H9 (cell line): ENCODE data around the gene AGBL3. TPM values are rescaled to one million over a fixed set of nuclear protein-coding genes. Genes with fewer than 3 reads are reported as not detected.

ENCODE experiments used
- DNase-seq: peaks from one replicate; pipeline ENCODE4 v3.0.0-alpha.2; 2017
- H2AFZ ChIP-seq: one replicate; pipeline ENCODE4 v1.6.1; 2013; ENCODE audit warnings: mild to moderate bottlenecking, low read length, control low read depth, moderate library complexity
- H2AK5ac ChIP-seq: 2 replicates; pipeline ENCODE4 v1.6.1; 2013; ENCODE audit warnings: low read length, control low read depth, mixed read lengths; ENCODE audit not compliant: insufficient read length
- H2BK120ac ChIP-seq: one replicate; pipeline ENCODE4 v1.6.1; 2013; ENCODE audit warnings: low read depth, mild to moderate bottlenecking, low read length, control low read depth, inconsistent platforms; ENCODE audit not compliant: poor library complexity, severe bottlenecking
- H2BK12ac ChIP-seq: 2 replicates; pipeline ENCODE4 v1.6.1; 2013; ENCODE audit warnings: low read length, control low read depth, mixed read lengths, low read depth; ENCODE audit not compliant: insufficient read length
- H2BK15ac ChIP-seq: 2 replicates; pipeline ENCODE4 v1.6.1; 2013; ENCODE audit warnings: low read depth, low read length, control low read depth
- H2BK20ac ChIP-seq: one replicate; pipeline ENCODE4 v1.6.1; 2013; ENCODE audit warnings: low read depth, mild to moderate bottlenecking, low read length, control low read depth, inconsistent platforms; ENCODE audit not compliant: poor library complexity, severe bottlenecking
- H2BK5ac ChIP-seq: 2 replicates; pipeline ENCODE4 v1.6.1; 2013; ENCODE audit warnings: low read length, control low read depth, mixed read lengths; ENCODE audit not compliant: insufficient read length
- H3K14ac ChIP-seq: 2 replicates; pipeline ENCODE4 v1.6.1; 2013; ENCODE audit warnings: low read length, control low read depth; ENCODE audit not compliant: insufficient read depth
- H3K18ac ChIP-seq: 2 replicates; pipeline ENCODE4 v1.6.1; 2013; ENCODE audit warnings: low read depth, mild to moderate bottlenecking, mixed read lengths, low read length, control low read depth; ENCODE audit not compliant: insufficient read length
- H3K23ac ChIP-seq: 2 replicates; pipeline ENCODE4 v1.6.1; 2013; ENCODE audit warnings: low read length, control low read depth, mixed read lengths, low read depth; ENCODE audit not compliant: insufficient read length
- H3K23me2 ChIP-seq: 2 replicates; pipeline ENCODE4 v1.6.1; 2013; ENCODE audit warnings: low read depth, mild to moderate bottlenecking, mixed read lengths, low read length, control low read depth; ENCODE audit not compliant: insufficient read length, poor library complexity, severe bottlenecking
- H3K27ac ChIP-seq: 2 replicates; pipeline ENCODE4 v1.5.1; 2013; ENCODE audit warnings: low read length, control low read depth, mixed read lengths, low read depth; ENCODE audit not compliant: insufficient read length
- H3K27me3 ChIP-seq: 2 replicates; pipeline ENCODE4 v1.6.1; 2013; ENCODE audit warnings: low read length, control low read depth, inconsistent platforms; ENCODE audit not compliant: insufficient read depth
- H3K4ac ChIP-seq: 2 replicates; pipeline ENCODE4 v1.6.1; 2013; ENCODE audit warnings: low read depth, mild to moderate bottlenecking, control low read depth, inconsistent platforms, low read length, moderate library complexity
- H3K4me1 ChIP-seq: 2 replicates; pipeline ENCODE4 v1.6.1; 2013; ENCODE audit warnings: low read length, control low read depth, inconsistent platforms; ENCODE audit not compliant: insufficient read depth
- H3K4me2 ChIP-seq: 2 replicates; pipeline ENCODE4 v1.6.1; 2013; ENCODE audit warnings: low read length, control low read depth, mixed read lengths; ENCODE audit not compliant: insufficient read length, insufficient read depth
- H3K56ac ChIP-seq: 2 replicates; pipeline ENCODE4 v1.6.1; 2013; ENCODE audit warnings: low read depth, mild to moderate bottlenecking, mixed read lengths, low read length, control low read depth; ENCODE audit not compliant: insufficient read length
- H3K79me1 ChIP-seq: 2 replicates; pipeline ENCODE4 v1.6.1; 2013; ENCODE audit warnings: low read depth, mild to moderate bottlenecking, moderate library complexity, low read length, control low read depth, inconsistent platforms; ENCODE audit not compliant: insufficient read depth, poor library complexity, severe bottlenecking
- H3K79me2 ChIP-seq: 2 replicates; pipeline ENCODE4 v1.6.1; 2013; ENCODE audit warnings: low read length, control low read depth, inconsistent platforms; ENCODE audit not compliant: insufficient read depth
- H3K9ac ChIP-seq: 2 replicates; pipeline ENCODE4 v1.6.1; 2013; ENCODE audit warnings: low read length, control low read depth, mixed read lengths; ENCODE audit not compliant: insufficient read length; ENCODE audit errors: extremely low read depth
- H3K9me3 ChIP-seq: one replicate; pipeline ENCODE4 v1.6.1; 2013; ENCODE audit warnings: low read depth, low read length, inconsistent platforms; ENCODE audit not compliant: control insufficient read depth
- H3T11ph ChIP-seq: one replicate; pipeline ENCODE4 v1.6.1; 2013; ENCODE audit warnings: mild to moderate bottlenecking, low read length, control low read depth, inconsistent platforms
- H4K20me1 ChIP-seq: one replicate; pipeline ENCODE4 v1.6.1; 2013; ENCODE audit not compliant: control insufficient read depth, insufficient read length, insufficient read depth
- H4K5ac ChIP-seq: 2 replicates; pipeline ENCODE4 v1.6.1; 2013; ENCODE audit warnings: low read depth, mild to moderate bottlenecking, mixed read lengths, low read length, control low read depth; ENCODE audit not compliant: insufficient read length
- H4K8ac ChIP-seq: replicated peaks from 2 replicates; pipeline ENCODE4 v1.6.1; 2013; ENCODE audit warnings: low read length, control low read depth, mixed read lengths, low read depth; ENCODE audit not compliant: insufficient read length
- H4K91ac ChIP-seq: 2 replicates; pipeline ENCODE4 v1.6.1; 2013; ENCODE audit warnings: low read depth, mild to moderate bottlenecking, moderate library complexity, mixed read lengths, low read length, control low read depth; ENCODE audit not compliant: insufficient read length
- H3K27ac Mint-ChIP-seq, 3 experiments: 2 replicates in 2 of 3; 3 replicates in 1 of 3; pipeline ENCODE4 v1.8.0; 2020 to 2021; ENCODE audit warnings: mixed read lengths in 3 of 3, mild to moderate bottlenecking in 1 of 3, moderate library complexity in 1 of 3
- H3K27me3 Mint-ChIP-seq: 2 replicates; pipeline ENCODE4 v1.8.0; 2021; ENCODE audit warnings: low read depth, mild to moderate bottlenecking, moderate library complexity, mixed read lengths
- H3K36me3 Mint-ChIP-seq, 3 experiments: 2 replicates in 2 of 3; 3 replicates in 1 of 3; pipeline ENCODE4 v1.8.0; 2020 to 2021; ENCODE audit warnings: low read depth in 3 of 3, mixed read lengths in 3 of 3; ENCODE audit not compliant: insufficient read depth in 1 of 3
- H3K4me1 Mint-ChIP-seq, 2 experiments: 2 replicates each; pipeline ENCODE4 v1.8.0; 2020; ENCODE audit warnings: mixed read lengths in 2 of 2
- H3K4me3 Mint-ChIP-seq, 2 experiments: 2 replicates in 1 of 2; 3 replicates in 1 of 2; pipeline ENCODE4 v1.8.0; 2020 to 2021; ENCODE audit warnings: mild to moderate bottlenecking in 2 of 2, mixed read lengths in 2 of 2, moderate library complexity in 1 of 2
- H3K9me3 Mint-ChIP-seq, 2 experiments: 2 replicates in 1 of 2; 3 replicates in 1 of 2; pipeline ENCODE4 v1.8.0; 2020; ENCODE audit warnings: mild to moderate bottlenecking in 2 of 2, mixed read lengths in 2 of 2, moderate library complexity in 1 of 2
- WGBS: extraction: QIAGEN DNeasy Blood & Tissue Kit; methylation state at CpG from one replicate; pipeline ENCODE4 v1.1.7; 2013; ENCODE audit warnings: missing lambda C conversion rate, low lambda C conversion rate, mixed read lengths; ENCODE audit not compliant: insufficient read length; ENCODE audit errors: extremely low coverage; 5-methylcytosine and 5-hydroxymethylcytosine counted together
- total RNA-seq: library from RNA; stranded (reverse); gene quantifications from 2 replicates; pipeline ENCODE4 v1.2.1, GENCODE V29; 2021
- TF ChIP-seq, protein P1 (sequence below): fragments of 200-600 bp; sonication (generic); conservative IDR thresholded peaks from 3 replicates; pipeline ENCODE4 v1.8.0; 2021; ENCODE audit warnings: antibody characterized with exemption, mild to moderate bottlenecking

The AGBL3 gene
- total RNA-seq, 1 experiment from 2014 or later = 2.4 TPM

DNA sequence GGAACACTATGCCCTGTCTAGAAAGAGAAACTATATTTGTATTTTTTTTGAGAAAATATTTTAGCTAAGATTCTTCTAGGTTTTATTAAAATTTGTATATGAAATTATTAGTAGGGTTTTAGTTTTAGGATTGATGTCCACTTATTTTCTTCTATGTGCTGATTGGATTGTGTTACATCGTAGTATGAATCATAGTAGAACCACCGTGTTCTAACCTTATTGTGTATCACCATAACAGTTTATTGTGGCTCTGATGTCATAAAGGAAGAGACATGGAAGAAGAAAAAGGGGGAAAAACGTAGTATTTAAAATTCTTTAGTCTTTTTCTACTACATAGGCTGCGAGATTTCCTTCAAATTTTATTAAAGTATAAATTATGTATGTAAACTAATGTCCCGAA is 1.9 kb downstream of the AGBL3 start:
- no CpG with 5 or more reads among the region's 5 CpGs for WGBS
- Histone ChIP-seq H2BK15ac (no peak overlapping the region), H2BK120ac (no peak overlapping the region), H4K5ac (no peak overlapping the region), H3K18ac (no peak overlapping the region), H2BK5ac (no peak overlapping the region), H3K9ac (no peak overlapping the region), H4K8ac (no peak overlapping the region), H3K4me2 (no peak overlapping the region), H3K4ac (no peak overlapping the region), H2AK5ac (no peak overlapping the region), H3T11ph (no peak overlapping the region), H4K20me1 (no peaks in the 10 kb centered on the region), H3K9me3 (no peaks in the 10 kb centered on the region), H3K79me1 (no peaks in the 10 kb centered on the region), H3K4me1 (no peaks in the 10 kb centered on the region; the same call in 1 of the 2 replicates), H2BK20ac (no peak overlapping the region), H3K56ac (no peak overlapping the region), H3K79me2 (no peaks in the 10 kb centered on the region), H3K14ac (no peak overlapping the region), H3K23me2 (peaks cover 3% of the 10 kb centered on the region), H3K27ac (no peak overlapping the region), H3K27me3 (no peaks in the 10 kb centered on the region), H2AFZ (no peak overlapping the region), H4K91ac (no peak overlapping the region), H3K23ac (no peak overlapping the region), H2BK12ac (no peak overlapping the region)
- Mint-ChIP-seq H3K27me3 (no peaks in the 10 kb centered on the region; the same call in 1 of the 2 replicates), H3K9me3 (no peaks in the 10 kb centered on the region; a peak in 1 of 5 replicates), H3K36me3 (peaks cover 0 to 14% (median 7%) of the 10 kb centered on the region in 3 experiments; a peak in 6 of 7 replicates), H3K27ac (no peak overlapping the region), H3K4me1 (peaks cover 13 to 20% of the 10 kb centered on the region in 2 experiments), H3K4me3 (no peak overlapping the region)
- TF ChIP-seq, protein P1, sequence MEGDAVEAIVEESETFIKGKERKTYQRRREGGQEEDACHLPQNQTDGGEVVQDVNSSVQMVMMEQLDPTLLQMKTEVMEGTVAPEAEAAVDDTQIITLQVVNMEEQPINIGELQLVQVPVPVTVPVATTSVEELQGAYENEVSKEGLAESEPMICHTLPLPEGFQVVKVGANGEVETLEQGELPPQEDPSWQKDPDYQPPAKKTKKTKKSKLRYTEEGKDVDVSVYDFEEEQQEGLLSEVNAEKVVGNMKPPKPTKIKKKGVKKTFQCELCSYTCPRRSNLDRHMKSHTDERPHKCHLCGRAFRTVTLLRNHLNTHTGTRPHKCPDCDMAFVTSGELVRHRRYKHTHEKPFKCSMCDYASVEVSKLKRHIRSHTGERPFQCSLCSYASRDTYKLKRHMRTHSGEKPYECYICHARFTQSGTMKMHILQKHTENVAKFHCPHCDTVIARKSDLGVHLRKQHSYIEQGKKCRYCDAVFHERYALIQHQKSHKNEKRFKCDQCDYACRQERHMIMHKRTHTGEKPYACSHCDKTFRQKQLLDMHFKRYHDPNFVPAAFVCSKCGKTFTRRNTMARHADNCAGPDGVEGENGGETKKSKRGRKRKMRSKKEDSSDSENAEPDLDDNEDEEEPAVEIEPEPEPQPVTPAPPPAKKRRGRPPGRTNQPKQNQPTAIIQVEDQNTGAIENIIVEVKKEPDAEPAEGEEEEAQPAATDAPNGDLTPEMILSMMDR = no peak
- DNase-seq = no peak
